Heart left ventricle (tissue), 16 donors: ENCODE results near the gene HSD17B8. TPM values are rescaled to one million over a fixed set of nuclear protein-coding genes. Genes with fewer than 3 reads are reported as not detected.

Experiments
- ATAC-seq, 4 donors: fragments of 200-7000 bp; cut with Tn5 transposase; one replicate each; pipeline ENCODE4 v1.9.1; 2020 to 2022; ENCODE audit warnings: moderate library complexity in 4 of 4, mild to moderate bottlenecking in 3 of 4, moderate number of reproducible peaks in 1 of 4
- DNase-seq, 5 donors: peaks; one replicate each; pipeline ENCODE4 v3.0.0-alpha.2; 2020
- H3K27ac ChIP-seq, 12 donors: fragments of 200-600 bp; sonication (generic) in 4 of 12; one replicate each; pipeline versions ENCODE4 v1.5.0 to v1.8.0; 2016 to 2022; ENCODE audit warnings: mild to moderate bottlenecking in 2 of 12
- H3K27me3 ChIP-seq, 9 donors: fragments of 200-600 bp; sonication (generic) in 2 of 9; one replicate each; pipeline versions ENCODE4 v1.5.1 to v1.8.0; 2016 to 2022; ENCODE audit warnings: mild to moderate bottlenecking in 3 of 9
- H3K36me3 ChIP-seq, 9 donors: fragments of 200-600 bp; sonication (generic) in 2 of 9; one replicate each; pipeline versions ENCODE4 v1.5.0 to v1.8.0; 2018 to 2022; ENCODE audit warnings: mild to moderate bottlenecking in 2 of 9
- H3K4me1 ChIP-seq, 12 donors: fragments of 200-600 bp; sonication (generic) in 4 of 12; one replicate each; pipeline versions ENCODE4 v1.5.0 to v1.8.0; 2016 to 2022; ENCODE audit warnings: mild to moderate bottlenecking in 3 of 12
- H3K4me3 ChIP-seq, 12 donors: fragments of 200-600 bp; sonication (generic) in 4 of 12; one replicate each; pipeline versions ENCODE4 v1.5.0 to v1.8.0; 2017 to 2022; ENCODE audit warnings: mild to moderate bottlenecking in 9 of 12, moderate library complexity in 4 of 12
- H3K9me3 ChIP-seq, 12 donors: fragments of 200-600 bp; sonication (generic) in 4 of 12; one replicate each; pipeline versions ENCODE4 v1.5.0 to v1.8.0; 2016 to 2022; ENCODE audit warnings: mild to moderate bottlenecking in 1 of 12
- CTCF ChIP-seq, 12 donors: fragments of 200-600 bp; sonication (generic) in 4 of 12; IDR thresholded peaks; one replicate each; pipeline versions ENCODE4 v1.5.0 to v1.8.0; 2018 to 2022; ENCODE audit warnings: antibody characterized with exemption in 12 of 12, mild to moderate bottlenecking in 5 of 12
- POLR2A ChIP-seq, 2 donors: fragments of 450-650 bp; IDR thresholded peaks; one replicate each; pipeline ENCODE4 v1.6.1; 2017; ENCODE audit warnings: antibody characterized with exemption in 2 of 2, mild to moderate bottlenecking in 2 of 2, moderate library complexity in 2 of 2
- WGBS, 4 donors: extraction: QIAGEN DNeasy Blood & Tissue Kit in 2 of 4; methylation state at CpG; one replicate each; pipeline versions ENCODE4 v1.1.5 to v1.1.7; 2013 to 2018; 5-methylcytosine and 5-hydroxymethylcytosine counted together
- intact Hi-C, 10 donors: fragments of 100-400 bp; cut with DNase I; formaldehyde crosslinking; loops; one replicate each; pipeline versions ENCODE4 v1.11.1 to v1.14.2; 2022
- polyA plus RNA-seq, 2 donors: library from polyadenylated mRNA; stranded (reverse); fragments of 200-250 nt; gene quantifications; one replicate each; pipeline ENCODE4 v1.2.3, GENCODE V29; 2013
- total RNA-seq, 9 donors: library from RNA; depleted of rRNA in 2 of 9; stranded (reverse); fragments of >200 nt in 2 of 9; fragmentation: NEBNext Ultra II Directional in 3 of 9; extraction: Animal tissue kit (Norgen Biotek cat#: 25700) in 3 of 9; gene quantifications; one replicate each; pipeline versions ENCODE4 v1.1.0 to v1.2.4, GENCODE V29; 2016 to 2023
- donor health status: ischemic (EF 13 %, LVEDD 7.1; RV severe dilation, severe dysfunction).
- donor health status: healthy with polysubstance abuse.
- donor health status: DM: no; HTN: yes; CAD: no.
- donor health status: DM: no; HTN: no; CAD: no.
- donor health status: ischemic (EF 25% LVEDD 6.9; RV normal size, moderate dysfunction).
- donor health status: ischemic (EF 25% LVEDD 5.7; RV mildly dilated, moderate dysfunction).
- donor health status: healthy.
- donor health status: DM: yes; HTN: yes; CAD: no.
- donor health status: ischemic (EF 35%, LVEDD 5.7; RV mildly dilated, moderate dysfunction).
- donor health status: nonischemic (EF 11% LVEDD 7.7; RV severe dilation, severe dysfunction).
- donor health status: DM: yes; HTN: yes; CAD: no.
- donor health status: PGD.
- donor health status: ischemic (EF 29% LVEDD 5.4; RV normal size, mild dysfunction).
- donor health status: nonischemic (EF 23%, LVEDD 6.1; RV moderate dilation, normal function).

Gene HSD17B8
- total and polyA plus RNA-seq, 11 donors = 15.8 to 31.7 (median 17.9) TPM

DNA sequence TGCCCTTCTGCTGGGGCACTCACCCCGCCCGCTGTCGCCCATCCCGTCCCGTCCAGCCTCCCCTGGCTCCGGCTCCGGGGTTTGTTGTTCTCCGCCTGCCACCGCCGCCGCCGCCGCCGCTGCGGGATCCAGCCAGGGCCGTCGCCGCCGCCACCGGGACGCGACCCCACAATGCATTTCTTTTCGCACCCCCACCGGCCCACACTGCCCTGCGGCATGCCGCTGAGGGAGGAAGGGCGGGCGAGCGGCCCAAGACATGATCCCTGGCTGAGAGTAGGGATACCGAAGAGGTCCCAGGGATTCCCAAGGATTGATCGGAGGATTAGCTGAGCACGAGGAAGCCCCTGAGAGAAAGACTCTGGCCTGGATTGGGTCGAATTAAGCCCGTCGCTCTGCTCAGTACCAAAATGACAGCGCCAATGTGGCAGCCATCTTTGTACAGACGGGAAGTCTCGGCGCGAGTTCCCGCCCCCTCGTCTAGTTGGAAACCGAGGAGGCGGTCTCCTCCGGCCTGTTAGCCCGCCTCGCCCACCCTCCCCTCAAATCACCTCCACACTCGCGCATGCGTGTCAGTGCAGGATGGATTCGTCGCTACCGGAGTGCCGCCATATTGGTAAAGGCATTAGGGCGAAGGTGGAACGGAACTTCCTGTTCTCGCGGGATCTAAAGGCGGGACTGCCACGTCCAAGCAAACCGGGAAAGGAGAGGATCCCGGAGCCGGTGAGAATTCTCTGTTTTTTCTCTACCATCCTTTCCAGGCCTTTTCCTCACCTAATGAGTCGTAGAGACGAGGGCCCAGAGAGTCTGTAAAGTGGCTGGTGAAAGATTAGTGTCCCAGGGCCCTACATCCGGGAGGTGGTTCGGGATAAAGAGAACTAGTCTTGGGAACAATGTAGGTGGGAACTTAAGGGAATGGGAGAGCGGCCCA lies 4.0 kb upstream of the HSD17B8 start, which contains the start of the genes RXRB and SLC39A7:
Gene RXRB (minus strand): TSS at position 447 of the 928 bp plus-strand sequence. CDS start 189 bp downstream, at position 258.
Gene SLC39A7 (plus strand): TSS at position 649 of the 928 bp plus-strand sequence. CDS start 379 bp downstream, outside the sequence.
- H3K4me3 ChIP-seq = peak within 1 kb of the TSS; percentile 59 to 98 (median 80)
- peaks cover 0 to 54% (median 40%) of the 10 kb centered on the region in 9 donors for H3K36me3 ChIP-seq
- H3K4me1 ChIP-seq = peaks cover 10 to 76% (median 54%) of the 10 kb centered on the region in 12 donors
- no peaks in the 10 kb centered on the region for H3K27me3 ChIP-seq
- DNase-seq = peak; percentile 99 to 100 (median 99)
- no peaks in the 10 kb centered on the region for H3K9me3 ChIP-seq
- no peak for TF ChIP-seq CTCF (IDR thresholded peaks at IDR 0.05)
- TF ChIP-seq POLR2A (IDR thresholded peaks at IDR 0.05) = peak in 1 of 2 donors; percentile 49
- 0 to 2% (median 1%) methylated on average over 44 to 68 of the region's 68 CpGs for WGBS, 4 donors
- H3K27ac ChIP-seq = peak within 1 kb of the TSS; percentile 88 to 100 (median 98)
- intact Hi-C loops = loop anchor here in 4 of 10 donors (1.0 to 10.0 kb wide), 7 partner anchors 36 to 1006 kb away; partner anchors contain the start of genes GPSM3 (in 1 of the 4), PBX2 (in 1 of the 4) and PHF1 (in 1 of the 4)
- ATAC-seq = peak; percentile 86 to 92 (median 88)

DNA sequence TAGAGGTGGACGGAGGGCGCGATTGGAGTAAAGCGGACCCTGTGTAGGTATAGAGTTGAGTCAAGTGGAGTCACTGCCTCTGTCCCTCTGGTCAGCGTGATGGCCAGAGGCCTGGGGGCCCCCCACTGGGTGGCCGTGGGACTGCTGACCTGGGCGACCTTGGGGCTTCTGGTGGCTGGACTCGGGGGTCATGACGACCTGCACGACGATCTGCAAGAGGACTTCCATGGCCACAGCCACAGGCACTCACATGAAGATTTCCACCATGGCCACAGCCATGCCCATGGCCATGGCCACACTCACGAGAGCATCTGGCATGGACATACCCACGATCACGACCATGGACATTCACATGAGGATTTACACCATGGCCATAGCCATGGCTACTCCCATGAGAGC lies 3.3 kb upstream of the HSD17B8 start:
- no peak for DNase-seq
- no peaks in the 10 kb centered on the region for H3K27me3 ChIP-seq
- peak overlapping the region; percentile 59 to 98 (median 80) for H3K4me3 ChIP-seq
- no peak for TF ChIP-seq POLR2A (IDR thresholded peaks at IDR 0.05)
- TF ChIP-seq CTCF (IDR thresholded peaks at IDR 0.05) = peak in 1 of 12 donors; percentile 0
- ATAC-seq = peak in 2 of 4 donors; percentile 1
- intact Hi-C loops = loop anchor here in 3 of 10 donors (2.0 to 10.0 kb wide), 5 partner anchors 36 to 1006 kb away; partner anchors contain the start of genes GPSM3 (in 1 of the 3), PBX2 (in 1 of the 3) and PHF1 (in 1 of the 3)
- WGBS, 4 donors = 2 to 5% (median 3%) methylated on average over 14 of the region's 14 CpGs
- H3K27ac ChIP-seq = peak overlapping the region; percentile 88 to 100 (median 98)
- H3K36me3 ChIP-seq = peaks cover 0 to 47% (median 33%) of the 10 kb centered on the region in 9 donors
- H3K4me1 ChIP-seq = peaks cover 10 to 76% (median 54%) of the 10 kb centered on the region in 12 donors
- H3K9me3 ChIP-seq = no peaks in the 10 kb centered on the region

GRCh38 chr6:33201935-33202334 lies 2.5 kb upstream of the HSD17B8 start:
- H3K27ac ChIP-seq = peak overlapping the region in 5 of 12 donors; percentile 93 to 100 (median 98)

More at GRCh38 chr6:33201935-33202334, 2.5 kb upstream of the HSD17B8 start:
- DNase-seq (peak in 1 of 5 donors; percentile 4), ATAC-seq (no peak)
- Histone ChIP-seq H3K4me3 (peak overlapping the region in 11 of 12 donors; percentile 59 to 98 (median 81)), H3K9me3 (no peaks in the 10 kb centered on the region), H3K36me3 (peaks cover 0 to 39% (median 26%) of the 10 kb centered on the region in 9 donors), H3K27me3 (no peaks in the 10 kb centered on the region), H3K4me1 (peaks cover 10 to 71% (median 50%) of the 10 kb centered on the region in 12 donors)
- intact Hi-C loops = loop anchor here in 3 of 10 donors (2.0 to 10.0 kb wide), 5 partner anchors 37 to 1007 kb away; partner anchors contain the start of genes GPSM3 (in 1 of the 3), PBX2 (in 1 of the 3) and PHF1 (in 1 of the 3)
- WGBS, 4 donors = 79 to 86% (median 83%) methylated on average over 6 of the region's 6 CpGs
- TF ChIP-seq POLR2A (IDR thresholded peaks at IDR 0.05) = no peak
- no peak for TF ChIP-seq CTCF (IDR thresholded peaks at IDR 0.05)
